ENCODE measurements around the gene HMBS.
"Not testable (repeated sequence)": the region's sequence is repeated elsewhere in the genome, so short reads cannot be mapped to it uniquely, and the experiment has no call there.

Gene HMBS

DNA sequence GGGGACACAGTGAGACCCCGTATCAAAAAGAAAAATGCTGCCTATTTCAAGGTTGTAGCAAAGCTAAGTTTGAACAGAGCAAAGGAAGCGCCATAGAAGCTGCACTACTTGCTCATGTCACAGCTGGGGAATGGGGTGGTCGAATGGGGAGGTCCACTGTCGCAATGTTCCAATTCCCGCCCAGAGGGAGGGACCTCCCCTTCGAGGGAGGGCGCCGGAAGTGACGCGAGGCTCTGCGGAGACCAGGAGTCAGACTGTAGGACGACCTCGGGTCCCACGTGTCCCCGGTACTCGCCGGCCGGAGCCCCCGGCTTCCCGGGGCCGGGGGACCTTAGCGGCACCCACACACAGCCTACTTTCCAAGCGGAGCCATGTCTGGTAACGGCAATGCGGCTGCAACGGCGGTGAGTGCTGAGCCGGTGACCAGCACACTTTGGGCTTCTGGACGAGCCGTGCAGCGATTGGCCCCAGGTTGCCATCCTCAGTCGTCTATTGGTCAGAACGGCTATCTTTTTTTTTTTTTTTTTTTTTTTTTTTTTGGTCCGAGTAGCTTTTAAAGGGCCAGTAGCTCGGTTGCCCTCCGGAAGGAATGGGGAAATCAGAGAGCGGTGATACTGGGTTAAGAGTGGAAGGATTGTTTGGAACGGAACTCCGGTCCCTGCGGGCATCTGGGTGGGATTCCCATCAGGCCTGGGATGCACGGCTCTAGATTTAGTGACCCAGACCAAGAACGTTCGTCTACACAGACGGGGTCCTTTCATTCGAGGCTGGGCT, at the start of gene HMBS:
Gene HMBS (plus strand): TSS at position 219 of the 774 bp plus-strand sequence. CDS start 153 bp downstream, at position 372.
- DNase-seq (ENCODE audit: extremely low read depth, low read depth): peak; percentile 69
- TF ChIP-seq, protein P1, sequence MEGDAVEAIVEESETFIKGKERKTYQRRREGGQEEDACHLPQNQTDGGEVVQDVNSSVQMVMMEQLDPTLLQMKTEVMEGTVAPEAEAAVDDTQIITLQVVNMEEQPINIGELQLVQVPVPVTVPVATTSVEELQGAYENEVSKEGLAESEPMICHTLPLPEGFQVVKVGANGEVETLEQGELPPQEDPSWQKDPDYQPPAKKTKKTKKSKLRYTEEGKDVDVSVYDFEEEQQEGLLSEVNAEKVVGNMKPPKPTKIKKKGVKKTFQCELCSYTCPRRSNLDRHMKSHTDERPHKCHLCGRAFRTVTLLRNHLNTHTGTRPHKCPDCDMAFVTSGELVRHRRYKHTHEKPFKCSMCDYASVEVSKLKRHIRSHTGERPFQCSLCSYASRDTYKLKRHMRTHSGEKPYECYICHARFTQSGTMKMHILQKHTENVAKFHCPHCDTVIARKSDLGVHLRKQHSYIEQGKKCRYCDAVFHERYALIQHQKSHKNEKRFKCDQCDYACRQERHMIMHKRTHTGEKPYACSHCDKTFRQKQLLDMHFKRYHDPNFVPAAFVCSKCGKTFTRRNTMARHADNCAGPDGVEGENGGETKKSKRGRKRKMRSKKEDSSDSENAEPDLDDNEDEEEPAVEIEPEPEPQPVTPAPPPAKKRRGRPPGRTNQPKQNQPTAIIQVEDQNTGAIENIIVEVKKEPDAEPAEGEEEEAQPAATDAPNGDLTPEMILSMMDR (IDR thresholded peaks at IDR 0.05; ENCODE audit: low read depth, low read length): no peak

DNA sequence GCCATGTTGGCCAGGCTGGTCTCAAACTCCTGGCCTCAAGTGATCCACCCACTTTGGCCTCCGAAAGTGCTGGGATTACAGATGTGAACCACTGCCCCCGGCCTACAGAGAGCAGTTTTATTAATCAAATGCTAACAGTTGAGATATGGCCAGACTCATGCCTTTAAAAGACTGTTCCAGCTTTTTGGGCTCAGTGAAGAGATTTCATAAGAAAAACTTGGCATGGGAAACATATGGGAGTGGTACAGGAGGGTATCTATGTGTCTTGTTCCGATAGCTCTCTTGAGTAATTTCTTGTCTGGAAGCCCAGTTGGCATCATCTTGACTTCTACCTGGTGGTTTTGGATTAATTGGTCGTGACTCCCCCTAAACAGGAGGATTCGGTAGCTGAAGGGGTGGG, 45.8 kb upstream of the HMBS start:
- TF ChIP-seq, protein P1 (IDR thresholded peaks at IDR 0.05; ENCODE audit: low read depth, low read length): no peak
- DNase-seq (ENCODE audit: extremely low read depth, low read depth): no peak

DNA sequence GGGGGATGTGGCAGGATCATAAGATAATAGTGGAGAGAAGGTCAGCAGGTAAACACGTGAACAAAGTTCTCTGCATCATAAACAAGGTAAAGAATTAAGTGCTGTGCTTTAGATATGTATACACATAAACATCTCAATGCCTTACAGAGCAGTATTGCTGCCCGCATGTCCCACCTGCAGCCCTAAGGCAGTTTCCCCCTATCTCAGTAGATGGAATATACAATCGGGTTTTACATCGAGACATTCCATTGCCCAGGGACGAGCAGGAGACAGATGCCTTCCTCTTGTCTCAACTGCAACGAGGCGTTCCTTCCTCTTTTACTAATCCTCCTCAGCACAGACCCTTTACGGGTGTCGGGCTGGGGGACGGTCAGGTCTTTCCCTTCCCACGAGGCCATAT, 45.2 kb upstream of the HMBS start:
- not testable (repeated sequence) for DNase-seq (ENCODE audit: extremely low read depth, low read depth)

DNA sequence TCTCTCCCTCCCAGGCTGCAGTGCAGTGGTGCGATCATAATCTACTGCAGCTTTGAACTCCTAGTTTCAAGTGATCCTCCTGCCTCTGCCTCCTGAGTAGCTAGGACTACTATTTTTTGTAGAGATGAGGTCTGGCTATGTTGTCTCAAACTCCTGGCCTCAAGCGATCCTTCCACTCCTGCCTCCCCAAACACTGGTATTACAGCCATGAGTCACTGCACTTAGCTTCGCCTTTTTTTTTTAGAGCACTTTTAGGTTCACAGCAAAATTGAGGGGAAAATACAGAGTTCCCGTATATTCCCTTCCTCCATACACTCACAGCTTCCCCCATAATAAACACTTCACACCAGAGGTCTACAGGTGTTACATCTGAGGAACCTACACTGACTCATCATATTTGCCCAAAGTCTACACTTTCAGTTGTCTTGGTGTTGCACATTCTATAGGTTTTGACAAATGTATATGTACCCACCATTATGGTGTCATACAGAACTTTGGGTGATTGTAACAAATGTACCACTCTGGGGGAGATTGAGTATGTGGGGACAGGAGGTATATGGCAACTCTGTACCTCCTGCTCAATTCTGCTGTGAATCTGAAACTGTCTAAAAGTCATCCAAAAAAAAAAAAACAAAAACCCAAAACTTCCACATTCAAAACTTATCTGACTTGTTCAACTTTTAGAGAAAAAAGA, 42.7 kb upstream of the HMBS start:
- TF ChIP-seq, protein P1 (IDR thresholded peaks at IDR 0.05; ENCODE audit: low read depth, low read length): no peak
- no peak for DNase-seq (ENCODE audit: extremely low read depth, low read depth)

DNA sequence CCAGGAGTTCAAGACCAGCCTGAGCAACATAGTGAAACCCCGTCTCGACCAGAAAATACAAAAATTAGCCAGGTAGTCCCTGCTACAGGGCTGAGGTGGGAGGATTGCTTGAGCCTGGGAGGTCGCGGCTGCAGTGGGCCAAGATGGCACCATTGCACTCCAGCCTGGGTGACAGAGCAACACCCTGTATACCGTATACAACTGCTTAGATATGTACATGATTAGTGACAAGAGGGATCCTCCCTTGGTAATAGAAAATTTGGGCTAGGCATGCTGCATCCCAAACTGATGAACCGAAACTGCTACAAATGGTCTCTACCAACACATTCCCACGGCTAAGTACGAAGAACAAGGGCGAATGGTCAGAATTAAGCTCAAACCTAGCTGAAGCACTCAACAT, 41.8 kb upstream of the HMBS start:
- no peak for DNase-seq (ENCODE audit: extremely low read depth, low read depth)
- TF ChIP-seq, protein P1 (IDR thresholded peaks at IDR 0.05; ENCODE audit: low read depth, low read length): no peak

DNA sequence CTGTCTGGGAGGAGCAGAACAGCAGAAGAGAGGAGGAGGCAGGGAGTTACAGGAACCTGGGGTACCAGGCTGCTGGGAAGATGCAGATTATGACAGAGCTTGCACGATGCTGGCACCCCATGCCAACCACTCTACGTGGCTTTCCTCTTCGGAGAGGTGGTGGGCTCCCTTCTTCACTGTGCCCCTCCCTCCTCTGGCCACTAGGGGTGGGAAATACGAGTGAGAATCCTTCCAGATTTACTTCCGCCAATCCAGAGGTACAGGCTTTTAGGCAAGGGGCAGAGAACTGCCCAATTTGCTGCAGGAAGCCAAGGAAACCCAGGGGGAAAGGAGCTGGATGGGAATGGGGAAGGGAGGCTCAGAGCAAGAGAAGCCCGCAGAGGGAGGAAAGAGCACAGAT, 40.0 kb upstream of the HMBS start:
- TF ChIP-seq, protein P1 (IDR thresholded peaks at IDR 0.05; ENCODE audit: low read depth, low read length): no peak; the same call in 1 of the 2 replicates
- DNase-seq (ENCODE audit: extremely low read depth, low read depth): no peak

DNA sequence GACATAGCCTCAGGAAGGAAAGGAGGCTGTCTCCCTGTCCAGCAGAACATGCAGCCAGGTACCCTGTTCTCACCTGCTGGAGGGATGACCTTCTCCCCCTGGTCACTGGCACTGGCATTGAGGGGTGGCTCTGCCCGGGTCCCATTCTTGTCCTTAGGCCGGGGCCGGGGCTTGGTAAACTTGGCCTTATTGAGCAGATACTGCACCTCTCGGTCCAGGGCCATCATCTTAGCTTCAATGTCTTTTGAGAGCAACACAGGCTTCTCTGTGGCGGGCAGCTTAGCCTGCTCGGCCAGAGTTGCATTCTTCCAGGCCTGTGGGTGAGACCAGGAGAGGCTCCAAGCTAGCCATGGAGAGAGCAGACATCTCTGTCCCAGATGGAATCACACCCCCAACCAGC, 38.2 kb upstream of the HMBS start:
- TF ChIP-seq, protein P1 (IDR thresholded peaks at IDR 0.05; ENCODE audit: low read depth, low read length): no peak
- DNase-seq (ENCODE audit: extremely low read depth, low read depth): no peak
